Spleen (tissue), 7 donors: ENCODE results near the gene UNC93A.
"Not testable (repeated sequence)": the region's sequence is repeated elsewhere in the genome, so short reads cannot be mapped to it uniquely, and the experiment has no call there.

ENCODE experiments used
- CTCF ChIP-seq, 11 experiments: fragments of 200-600 bp in 7 of 11; fragments of 450-650 bp in 4 of 11; sonication (generic) in 4 of 11; IDR thresholded peaks in 8 of 11; conservative IDR thresholded peaks in 3 of 11; 1 replicate in 7 of 11; 2 replicates in 4 of 11; pipeline versions ENCODE4 v1.4.0 to v1.8.0; 2016 to 2021; ENCODE audit warnings: antibody characterized with exemption in 11 of 11, inconsistent platforms in 4 of 11, mild to moderate bottlenecking in 1 of 11
- POLR2A ChIP-seq, 3 donors: fragments of 450-650 bp; IDR thresholded peaks; one replicate each; pipeline ENCODE4 v1.5.1; 2017; ENCODE audit warnings: antibody characterized with exemption in 3 of 3, mild to moderate bottlenecking in 1 of 3
- POLR2AphosphoS5 ChIP-seq, 3 donors: sonication (generic); formaldehyde crosslinking; IDR thresholded peaks; one replicate each; pipeline ENCODE4 v1.5.1; 2017; ENCODE audit warnings: antibody characterized with exemption in 3 of 3
- donor health status: DM: no; HTN: no; CAD: no; lungs with moderate emphysema.
- donor health status: DM: no; HTN: no; CAD: no.
- donor health status: DM: no; HTN: no; CAD: no.

- TF ChIP-seq POLR2A (IDR thresholded peaks at IDR 0.05); CTCF (IDR thresholded peaks at IDR 0.05 in 8 of 11, conservative IDR thresholded peaks at IDR 0.05 in 3 of 11); POLR2AphosphoS5 (IDR thresholded peaks at IDR 0.05): not testable (repeated sequence)
These were observed 29.0 kb downstream of the UNC93A start for GRCh38 chr6:167319856-167320753.
